Measurements from ENCODE around the gene AQP10.
"Not testable (repeated sequence)": the region's sequence is repeated elsewhere in the genome, so short reads cannot be mapped to it uniquely, and the experiment has no call there.

The AQP10 gene, protein sequence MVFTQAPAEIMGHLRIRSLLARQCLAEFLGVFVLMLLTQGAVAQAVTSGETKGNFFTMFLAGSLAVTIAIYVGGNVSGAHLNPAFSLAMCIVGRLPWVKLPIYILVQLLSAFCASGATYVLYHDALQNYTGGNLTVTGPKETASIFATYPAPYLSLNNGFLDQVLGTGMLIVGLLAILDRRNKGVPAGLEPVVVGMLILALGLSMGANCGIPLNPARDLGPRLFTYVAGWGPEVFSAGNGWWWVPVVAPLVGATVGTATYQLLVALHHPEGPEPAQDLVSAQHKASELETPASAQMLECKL
- long read RNA-seq, donor 1: 0 reads
- long read RNA-seq, donor 2: 0 reads
- long read RNA-seq, donor 3: 0 reads
- long read RNA-seq, donor 4: 0 reads
- long read RNA-seq, donor 5: 0 reads
- long read RNA-seq, donor 6: 0 reads
- long read RNA-seq, donor 7: 0 reads
- long read RNA-seq, donor 8: 0 reads

DNA sequence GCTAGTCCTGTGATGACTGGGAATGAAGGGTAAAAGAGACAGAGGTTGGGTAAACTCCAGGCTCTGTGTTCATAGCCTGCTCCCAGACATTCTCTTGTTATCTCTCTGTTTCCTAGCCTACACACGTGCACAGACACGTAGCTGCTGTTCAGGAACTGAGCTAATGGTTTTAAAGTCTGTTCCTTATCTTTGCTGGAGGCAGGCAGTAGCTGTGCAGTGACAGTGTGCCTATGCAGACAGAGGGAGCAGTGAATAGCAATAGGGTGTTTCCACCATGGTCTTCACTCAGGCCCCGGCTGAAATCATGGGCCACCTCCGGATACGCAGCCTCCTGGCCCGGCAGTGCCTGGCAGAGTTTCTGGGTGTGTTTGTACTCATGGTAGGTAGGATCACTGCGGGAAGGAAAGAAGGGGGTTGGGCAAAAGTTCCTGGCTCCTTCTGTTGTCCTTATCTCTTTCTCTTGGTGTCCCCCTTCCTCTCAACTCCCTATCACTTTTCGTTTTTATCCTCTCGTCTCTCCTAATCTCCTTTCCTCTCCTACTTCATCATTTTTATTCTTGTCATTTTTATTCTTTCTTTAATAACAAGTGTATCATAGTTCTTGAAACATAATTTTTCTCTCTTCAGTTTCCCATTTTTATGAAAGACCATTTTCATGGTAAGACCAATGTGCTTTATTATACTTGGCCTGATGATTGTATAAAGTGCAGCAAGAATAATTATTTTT is at the start of gene AQP10:
Gene AQP10 (plus strand): TSS at position 212 of the 727 bp plus-strand sequence. CDS start 63 bp downstream, at position 275.
- no peak for DNase-seq

DNA sequence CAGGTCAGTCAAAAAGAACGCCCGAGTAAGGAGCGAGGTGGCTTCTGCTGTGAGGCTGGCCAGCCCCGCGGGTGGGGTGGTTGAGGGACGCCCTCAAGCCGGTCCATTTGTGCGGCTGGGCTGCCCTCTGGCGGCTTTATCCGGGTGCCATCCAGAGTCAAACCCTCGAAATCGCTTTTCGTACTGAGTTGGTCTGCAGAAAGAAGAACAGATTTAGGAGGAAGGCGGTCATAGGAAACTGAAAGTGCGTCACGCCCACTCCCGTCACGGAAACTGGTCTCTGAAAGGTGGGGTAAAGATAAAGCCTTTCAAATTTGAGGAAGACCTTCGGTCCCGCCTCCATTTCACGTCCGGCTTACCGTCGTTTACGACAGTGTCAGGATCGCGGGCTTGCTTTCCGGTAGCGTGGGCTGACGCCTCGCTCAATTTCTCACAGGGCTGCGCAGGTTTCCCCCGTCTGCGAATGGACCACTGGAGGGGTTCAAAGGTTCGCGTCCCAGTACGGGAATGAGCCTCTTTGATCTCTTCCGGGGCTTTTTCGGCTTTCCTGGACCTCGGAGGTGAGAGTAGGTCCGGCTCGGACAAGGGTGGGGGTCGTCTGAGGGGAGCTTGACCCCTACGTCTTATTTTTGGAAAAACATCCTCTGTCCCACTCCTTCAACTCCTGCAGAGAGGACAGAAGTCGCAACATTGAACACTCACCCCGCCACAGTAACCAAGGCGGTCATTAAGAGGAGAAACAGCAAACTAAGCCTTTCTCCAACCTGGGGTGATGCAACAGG is 48.5 kb upstream of the AQP10 start, which contains the start of gene HAX1:
Gene HAX1 (plus strand): TSS at position 413 of the 782 bp plus-strand sequence. CDS start 95 bp downstream, at position 508.
- DNase-seq: peak; percentile 91

DNA sequence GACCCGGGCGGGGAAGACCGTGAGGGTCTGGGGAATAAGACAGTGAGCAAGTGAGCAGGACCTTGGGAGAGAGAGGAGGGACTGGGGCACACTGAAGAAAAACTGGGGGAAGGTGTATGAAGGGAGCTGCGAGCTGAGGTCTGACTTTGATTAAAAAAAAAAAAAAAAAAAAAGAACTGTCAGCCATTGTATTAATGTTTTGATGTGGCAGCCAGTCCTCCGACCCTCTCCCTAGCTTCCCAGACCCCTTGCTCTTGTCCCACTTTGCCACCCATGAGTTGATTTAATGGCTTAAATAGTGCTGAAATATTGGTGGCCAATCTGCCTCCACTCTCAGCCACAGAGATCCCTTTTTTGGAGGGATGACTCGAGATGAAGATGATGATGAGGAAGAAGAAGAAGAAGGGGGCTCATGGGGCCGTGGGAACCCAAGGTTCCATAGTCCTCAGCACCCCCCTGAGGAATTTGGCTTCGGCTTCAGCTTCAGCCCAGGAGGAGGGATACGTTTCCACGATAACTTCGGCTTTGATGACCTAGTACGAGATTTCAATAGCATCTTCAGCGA is 47.8 kb upstream of the AQP10 start:
- DNase-seq: peak; percentile 6

DNA sequence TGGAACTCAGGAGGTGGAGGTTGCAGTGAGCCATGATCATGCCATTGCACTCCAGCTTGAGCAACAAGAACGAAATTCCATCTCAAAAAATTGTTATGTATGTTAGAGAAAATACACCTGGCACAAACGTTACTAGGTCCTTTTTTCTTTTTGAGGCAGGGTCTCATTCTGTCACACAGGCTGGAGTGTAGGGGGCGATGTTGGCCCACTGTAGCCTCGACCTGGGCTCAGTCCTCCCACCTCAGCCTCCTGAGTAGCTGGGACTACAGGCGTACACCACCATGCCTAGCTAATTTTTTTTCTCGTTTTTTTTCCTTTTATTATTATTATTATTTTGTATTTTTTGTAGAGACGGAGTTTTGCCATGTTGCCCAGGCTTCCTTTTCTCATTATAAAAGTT is 44.1 kb upstream of the AQP10 start:
- no peak for DNase-seq

DNA sequence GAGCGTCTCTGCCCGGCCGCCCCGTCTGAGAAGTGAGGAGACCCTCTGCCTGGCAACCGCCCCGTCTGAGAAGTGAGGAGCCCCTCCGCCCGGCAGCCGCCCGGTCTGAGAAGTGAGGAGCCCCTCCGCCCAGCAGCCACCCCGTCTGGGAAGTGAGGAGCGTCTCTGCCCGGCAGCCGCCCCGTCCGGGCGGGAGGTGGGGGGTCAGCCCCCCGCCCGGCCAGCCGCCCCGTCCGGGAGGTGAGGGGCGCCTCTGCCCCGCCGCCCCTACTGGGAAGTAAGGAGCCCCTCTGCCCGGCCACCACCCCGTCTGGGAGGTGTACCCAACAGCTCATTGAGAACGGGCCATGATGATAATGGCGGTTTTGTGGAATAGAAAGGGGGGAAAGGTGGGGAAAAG is 33.3 kb upstream of the AQP10 start:
- not testable (repeated sequence) for DNase-seq

DNA sequence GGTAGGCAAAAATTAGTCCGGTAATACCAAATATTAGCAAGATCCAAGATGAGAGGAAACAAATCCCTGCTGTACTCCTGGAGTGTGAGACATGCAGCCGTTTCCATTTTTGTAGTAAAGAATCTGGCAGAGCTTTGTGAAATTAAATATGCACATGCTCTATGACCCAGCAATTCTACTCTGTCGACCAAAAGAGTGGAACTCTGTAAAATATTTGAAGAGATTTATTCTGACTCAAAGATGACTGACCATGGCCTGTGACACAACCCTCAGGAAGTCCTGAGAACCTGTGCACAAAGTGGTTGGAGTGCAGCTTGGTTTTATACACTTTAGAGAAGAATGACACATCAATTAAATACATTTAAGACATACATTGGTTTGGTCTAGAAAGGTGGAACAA is 32.2 kb upstream of the AQP10 start:
- DNase-seq: no peak

DNA sequence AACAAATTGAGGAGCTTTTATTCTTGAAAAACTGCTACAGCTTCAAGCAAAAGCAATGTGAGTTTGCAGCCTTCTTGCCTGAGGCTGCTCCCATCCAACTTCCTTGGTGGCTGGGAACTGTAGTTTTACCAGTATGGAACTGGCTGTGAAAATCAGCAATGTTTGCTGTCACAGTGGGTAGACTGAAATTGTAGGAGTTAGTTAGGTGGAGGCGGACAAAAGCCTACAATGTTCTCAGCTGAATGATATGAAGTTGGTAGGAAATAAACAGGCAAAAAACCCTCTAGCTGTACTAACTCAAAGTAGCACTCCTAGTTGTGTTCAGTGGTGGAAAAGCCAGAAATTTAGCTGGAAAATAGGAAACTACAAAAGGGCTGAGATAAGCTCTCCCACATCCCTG is 30.0 kb upstream of the AQP10 start:
- DNase-seq: no peak

DNA sequence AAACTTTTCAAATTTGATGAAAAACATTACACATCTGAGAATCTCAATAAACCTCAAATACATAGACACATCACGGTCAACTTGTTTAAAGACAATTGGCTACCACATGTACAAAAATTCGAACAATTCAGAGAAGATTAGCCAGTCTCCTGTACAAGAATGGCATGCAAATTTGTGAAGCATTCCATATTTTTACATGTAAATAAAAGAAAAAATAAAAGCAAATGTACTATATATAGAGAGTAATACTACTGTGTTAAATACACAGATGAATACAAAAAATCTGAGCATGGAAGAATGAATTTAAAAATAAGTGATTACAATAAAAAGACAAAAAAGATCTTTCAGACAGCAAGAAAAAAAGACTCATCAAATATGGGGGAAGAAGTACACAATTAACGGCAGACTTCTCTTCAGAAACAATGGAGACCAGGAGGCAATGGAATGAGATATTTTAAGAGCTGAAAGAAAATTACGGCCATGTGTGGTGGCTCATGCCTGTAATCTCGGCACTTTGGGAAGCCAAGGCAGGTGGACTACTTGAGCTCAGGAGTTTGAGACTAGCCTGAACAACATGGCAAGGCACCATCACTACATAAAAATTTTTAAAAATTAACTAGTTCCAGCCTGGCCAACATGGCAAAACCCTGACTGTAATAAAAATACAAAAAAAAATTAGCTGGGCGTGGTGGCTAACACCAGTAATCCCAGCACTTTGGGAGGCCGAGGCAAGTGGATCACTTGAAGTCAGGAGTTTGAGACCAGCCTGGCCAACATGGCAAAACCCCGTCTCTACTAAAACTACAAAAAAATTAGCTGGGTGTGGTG is 25.3 kb upstream of the AQP10 start:
- DNase-seq: no peak

DNA sequence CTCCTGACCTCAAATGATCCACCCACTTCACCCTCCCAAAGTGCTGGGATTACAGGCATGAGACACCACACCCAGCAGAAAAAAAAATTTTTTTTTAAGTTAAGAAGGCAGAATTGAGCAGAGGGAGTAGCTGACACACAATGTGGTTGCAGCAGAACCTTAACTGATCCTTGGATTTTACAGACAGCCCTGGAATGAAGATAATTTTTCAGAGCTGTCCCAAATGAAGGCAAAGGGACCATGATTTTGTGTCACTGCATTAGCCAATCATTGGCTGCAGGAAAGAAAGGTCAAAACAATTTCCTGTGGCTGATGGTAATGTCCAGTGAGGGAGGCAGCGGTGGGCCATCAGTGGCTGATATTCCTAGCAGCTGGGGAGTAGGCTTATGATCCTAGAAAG is 19.3 kb upstream of the AQP10 start:
- no peak for DNase-seq

DNA sequence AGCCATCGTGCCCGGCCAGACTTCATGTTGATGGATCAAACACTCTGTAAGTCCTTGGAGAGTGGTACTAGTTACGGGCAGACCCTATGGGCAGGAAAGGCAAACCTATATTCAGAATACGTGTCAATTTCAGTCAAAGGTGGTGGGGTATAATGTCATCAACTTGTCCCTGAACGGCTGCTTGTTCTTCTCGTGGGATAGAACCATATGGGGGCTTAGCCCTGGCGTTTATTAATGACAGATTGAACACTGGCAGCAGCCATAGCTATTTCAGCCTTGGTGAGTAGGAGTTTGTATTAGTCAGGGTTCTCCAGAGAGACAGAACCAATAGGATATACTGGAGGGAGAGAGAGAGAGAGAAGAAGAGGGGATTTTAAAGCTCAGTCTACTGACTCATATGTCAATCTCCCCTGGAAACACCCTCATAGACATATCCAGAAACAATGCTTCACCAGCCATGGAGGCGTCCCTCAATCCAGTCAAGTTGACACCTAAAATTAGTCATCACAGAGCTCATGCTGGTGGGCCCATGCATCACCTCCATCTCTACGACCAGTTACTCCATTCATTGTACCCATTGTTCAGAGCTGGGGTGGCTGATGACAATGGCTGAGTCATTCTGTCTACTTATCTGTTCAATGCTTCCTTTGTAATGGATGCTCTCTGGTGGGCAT is 16.1 kb upstream of the AQP10 start:
- no peak for DNase-seq

DNA sequence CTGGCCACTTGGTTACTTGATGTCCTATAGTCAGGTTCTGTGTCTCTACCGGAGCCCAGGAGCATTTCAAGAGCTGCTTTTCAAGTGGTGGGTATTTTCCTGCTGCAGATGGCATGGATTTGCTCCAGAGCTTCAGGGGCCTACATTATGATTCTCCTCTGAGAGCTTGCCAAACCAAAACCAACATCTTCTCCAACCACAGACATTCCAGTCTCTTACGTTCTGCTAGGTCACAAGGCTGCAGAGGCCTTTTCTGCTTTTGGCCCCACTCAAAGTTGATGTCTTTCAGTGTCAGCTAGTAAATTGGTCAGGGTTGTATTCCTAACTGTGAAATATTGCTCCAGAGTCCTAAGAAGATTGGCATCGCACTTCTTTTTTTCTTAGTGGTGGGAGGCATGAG is 14.7 kb upstream of the AQP10 start:
- no peak for DNase-seq

DNA sequence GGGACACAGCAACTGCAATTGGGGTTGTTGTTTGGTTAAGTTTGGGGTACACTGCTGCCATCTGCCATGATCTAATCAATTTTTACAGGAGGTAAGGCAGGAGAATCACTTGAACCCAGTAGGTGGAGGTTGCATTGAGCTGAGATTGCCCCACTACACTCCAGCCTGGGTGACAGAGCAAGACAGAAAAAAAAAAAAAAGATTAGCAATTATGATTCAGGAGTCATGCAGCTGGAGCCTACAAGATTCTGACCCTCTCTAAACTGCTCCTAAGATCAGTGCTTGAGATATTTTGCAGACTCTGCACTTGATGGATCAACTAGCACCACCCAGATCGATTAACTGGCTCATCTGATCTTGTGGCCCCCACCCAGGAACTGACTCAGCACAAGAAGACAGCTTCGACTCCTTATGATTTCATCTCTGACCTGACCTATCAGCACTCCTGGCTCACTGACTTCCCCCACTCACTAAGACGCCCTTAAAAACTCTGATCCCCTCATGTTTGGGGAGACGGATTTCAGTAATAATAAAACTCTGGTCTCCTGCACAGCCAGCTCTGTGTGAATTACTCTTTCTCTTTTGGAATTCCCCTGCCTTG is 13.1 kb upstream of the AQP10 start:
- DNase-seq: not testable (repeated sequence)

DNA sequence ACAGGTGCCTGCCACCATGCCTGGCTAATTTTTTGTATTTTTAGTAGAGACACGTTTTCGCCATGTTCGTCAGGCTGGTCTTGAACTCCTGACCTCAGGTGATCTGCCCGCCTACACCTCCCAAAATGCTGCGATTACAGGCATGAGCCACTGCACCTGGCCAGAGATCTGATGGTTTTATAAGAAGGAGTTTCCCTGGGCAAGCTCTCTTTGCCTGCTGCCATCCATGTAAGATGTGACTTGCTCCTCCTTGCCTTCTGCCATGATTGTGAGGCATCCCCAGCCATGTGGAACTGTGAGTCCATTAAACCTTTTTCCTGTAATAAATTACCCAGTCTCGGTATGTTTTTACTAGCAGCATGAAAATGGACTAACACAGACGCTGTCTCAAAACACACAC is 11.8 kb upstream of the AQP10 start:
- not testable (repeated sequence) for DNase-seq

DNA sequence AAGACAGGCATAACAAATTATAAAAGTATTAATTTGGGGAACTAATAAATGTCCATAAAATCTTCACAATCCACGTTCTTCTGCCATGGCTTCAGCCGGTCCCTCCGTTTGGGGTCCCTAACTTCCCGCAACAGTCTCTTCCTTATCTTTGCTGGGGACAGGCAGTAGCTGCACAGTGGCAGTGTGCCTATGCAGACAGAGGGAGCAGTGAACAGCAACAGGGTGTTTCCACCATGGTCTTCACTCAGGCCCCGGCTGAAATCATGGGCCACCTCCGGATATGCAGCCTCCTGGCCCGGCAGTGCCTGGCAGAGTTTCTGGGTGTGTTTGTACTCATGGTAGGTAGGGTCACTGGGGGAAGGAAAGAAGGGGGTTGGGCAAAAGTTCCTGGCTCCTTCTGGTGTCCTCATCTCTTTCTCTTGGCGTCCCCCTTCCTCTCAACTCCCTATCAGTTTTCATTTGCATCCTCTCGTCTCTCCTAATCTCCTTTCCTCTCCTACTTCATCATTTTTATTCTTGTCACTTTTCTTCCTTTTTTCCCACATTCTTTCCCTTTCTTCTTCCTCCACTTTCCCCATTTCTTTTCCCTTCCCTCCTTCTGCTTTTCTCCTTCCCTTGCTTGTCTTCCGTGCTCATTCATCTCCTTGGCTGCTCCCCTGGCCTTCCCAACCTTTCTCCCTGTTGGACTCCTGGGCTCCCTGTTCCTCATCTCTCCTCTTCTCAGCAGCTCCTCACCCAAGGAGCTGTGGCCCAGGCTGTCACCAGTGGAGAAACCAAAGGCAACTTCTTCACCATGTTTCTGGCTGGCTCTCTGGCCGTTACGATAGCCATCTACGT is 8.4 kb upstream of the AQP10 start:
- not testable (repeated sequence) for DNase-seq

DNA sequence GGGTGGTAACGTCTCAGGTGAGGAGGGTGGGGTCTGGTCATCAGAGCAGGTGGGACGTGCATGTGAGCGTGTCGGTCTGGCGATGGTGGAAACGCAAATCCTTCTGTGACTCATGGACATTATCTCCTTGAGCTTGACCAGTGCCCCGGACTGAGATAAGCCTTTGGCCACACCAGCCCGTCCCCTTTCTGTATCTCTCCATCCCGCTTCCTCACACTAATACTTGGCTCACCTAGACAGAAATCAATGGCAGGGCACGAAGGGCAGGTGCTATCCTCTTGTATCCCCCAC is 7.9 kb upstream of the AQP10 start:
- DNase-seq: no peak

DNA sequence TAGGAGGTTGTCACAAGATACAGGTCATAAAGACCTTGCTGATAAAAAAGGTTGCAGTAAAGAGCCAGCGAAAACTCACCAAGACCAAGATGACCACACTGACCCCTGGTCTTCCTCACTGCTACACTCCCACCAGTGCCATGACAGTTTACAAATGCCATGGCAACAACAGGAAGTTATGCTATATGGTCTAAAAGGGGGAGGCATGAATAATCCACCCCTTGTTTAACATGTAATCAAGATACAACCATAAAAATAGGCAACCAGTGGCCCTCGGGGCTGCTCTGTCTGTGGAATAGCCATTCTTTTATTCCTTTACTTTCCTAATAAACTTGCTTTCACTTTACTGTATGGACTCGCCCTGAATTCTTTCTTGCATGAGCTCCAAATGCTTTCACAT is 6.7 kb upstream of the AQP10 start:
- not testable (repeated sequence) for DNase-seq

DNA sequence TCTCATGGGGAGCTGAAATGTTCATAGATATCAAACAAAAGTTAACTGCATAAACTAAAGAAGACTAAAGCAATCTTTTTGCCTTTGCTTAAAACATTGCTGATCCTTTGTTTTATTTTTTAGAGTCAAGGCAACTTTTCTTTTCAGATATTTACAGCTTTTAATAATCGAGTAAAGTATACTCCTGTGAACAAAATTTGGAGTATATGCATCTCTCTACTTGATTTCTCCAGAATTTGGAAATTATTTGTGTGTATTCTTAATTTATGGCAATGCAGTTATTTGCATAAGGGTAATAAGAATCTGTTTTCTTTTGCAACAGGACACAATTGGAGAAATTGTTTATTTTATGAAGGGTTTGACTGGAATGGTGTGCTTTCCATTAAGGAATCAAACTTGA is 4.2 kb upstream of the AQP10 start:
- no peak for DNase-seq

DNA sequence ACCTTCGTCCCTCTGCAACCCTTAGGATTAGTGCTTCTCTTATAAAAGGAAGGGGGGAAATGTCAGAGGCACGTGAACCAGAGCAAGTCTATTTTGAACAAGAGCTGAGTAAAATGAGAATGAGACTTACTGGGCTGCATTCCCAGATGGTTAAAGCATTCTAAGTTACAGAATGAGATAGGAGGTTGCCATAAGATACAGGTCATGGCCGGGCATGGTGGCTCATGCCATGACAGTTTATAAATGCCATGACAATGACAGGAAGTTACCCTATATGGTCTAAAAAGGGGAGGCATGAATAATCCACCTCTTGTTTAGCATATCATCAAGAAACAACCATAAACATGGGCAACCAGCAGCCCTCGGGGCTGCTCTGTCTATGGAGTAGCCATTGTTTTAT is 2.5 kb upstream of the AQP10 start:
- no peak for DNase-seq

DNA sequence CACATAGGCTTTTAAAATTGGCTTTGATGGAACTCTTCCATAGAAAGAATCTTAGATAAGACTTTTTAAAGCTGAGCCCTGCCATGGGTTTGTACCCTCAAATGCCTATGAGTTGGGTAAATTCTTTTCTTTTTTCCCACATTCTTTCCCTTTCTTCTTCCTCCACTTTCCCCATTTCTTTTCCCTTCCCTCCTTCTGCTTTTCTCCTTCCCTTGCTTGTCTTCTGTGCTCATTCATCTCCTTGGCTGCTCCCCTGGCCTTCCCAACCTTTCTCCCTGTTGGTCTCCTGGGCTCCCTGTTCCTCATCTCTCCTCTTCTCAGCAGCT is 679 bp downstream of the AQP10 start:
- not testable (repeated sequence) for DNase-seq

DNA sequence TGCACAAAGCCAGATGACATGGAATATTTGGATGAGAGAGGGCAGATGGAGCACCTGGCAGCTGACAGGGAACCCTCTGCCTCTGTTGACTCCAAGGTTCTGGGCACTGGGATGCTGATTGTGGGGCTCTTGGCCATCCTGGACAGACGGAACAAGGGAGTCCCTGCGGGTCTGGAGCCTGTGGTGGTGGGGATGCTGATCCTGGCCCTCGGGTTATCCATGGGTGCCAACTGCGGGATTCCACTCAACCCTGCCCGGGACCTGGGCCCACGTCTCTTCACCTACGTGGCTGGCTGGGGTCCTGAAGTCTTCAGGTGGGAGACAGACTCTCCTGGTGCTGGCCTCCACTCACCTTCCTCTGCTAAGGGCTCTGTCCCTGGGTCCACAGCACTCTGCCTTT is 2.6 kb downstream of the AQP10 start:
- DNase-seq: no peak
